B cell (primary cell): ENCODE results near the gene BCKDK. TPM values are rescaled to one million over a fixed set of nuclear protein-coding genes. Genes with fewer than 3 reads are reported as not detected.

Source experiments
- ATAC-seq: fragments of 200-7000 bp; cut with Tn5 transposase; one replicate; pipeline ENCODE4 v1.10.0; 2021; ENCODE audit warnings: low read depth, mild to moderate bottlenecking, moderate number of reproducible peaks, moderate library complexity
- CTCF ChIA-PET: fragments of 350-600 bp; sonication (Branson Sonifier 250); formaldehyde crosslinking; loops from one replicate; lab custom pipeline; 2021; ENCODE audit warnings: antibody characterized with exemption, inconsistent platforms; lab: Charles Lee
- POLR2A ChIA-PET: fragments of 350-600 bp; sonication (Branson Sonifier 250); formaldehyde crosslinking; loops from one replicate; lab custom pipeline; 2021; ENCODE audit warnings: antibody characterized with exemption; lab: Charles Lee
- DNase-seq: peaks from one replicate; pipeline ENCODE4 v3.0.0; 2013
- H2AFZ ChIP-seq: 2 replicates; pipeline ENCODE4 v1.6.1; 2012; ENCODE audit warnings: mild to moderate bottlenecking, low read depth, low read length; ENCODE audit not compliant: insufficient read depth, poor library complexity, severe bottlenecking
- H3K27ac ChIP-seq, 2 donors: 1 replicate in 1 of 2; 2 replicates in 1 of 2; pipeline ENCODE4 v1.5.1; 2012 to 2013; ENCODE audit warnings: low read length in 2 of 2, mild to moderate bottlenecking in 2 of 2, moderate library complexity in 1 of 2
- H3K27me3 ChIP-seq, 4 experiments: fragments of 200-600 bp in 1 of 4; sonication (generic) in 1 of 4; replicated peaks in 1 of 4; 1 replicate in 2 of 4; 2 replicates in 2 of 4; pipeline versions ENCODE4 v1.6.1 to v1.7.0; 2013 to 2016; ENCODE audit warnings: low read length in 3 of 4, mild to moderate bottlenecking in 2 of 4, mixed read lengths in 1 of 4, moderate library complexity in 1 of 4; ENCODE audit not compliant: insufficient read depth in 4 of 4, control insufficient read depth in 3 of 4; ENCODE audit errors: control extremely low read depth in 1 of 4
- H3K36me3 ChIP-seq, 2 experiments: replicated peaks in 1 of 2; 1 replicate in 1 of 2; 2 replicates in 1 of 2; pipeline versions ENCODE4 v1.6.1 to v1.7.1; 2013; ENCODE audit warnings: low read length in 1 of 2; ENCODE audit not compliant: insufficient read depth in 2 of 2, control insufficient read depth in 1 of 2; ENCODE audit errors: control extremely low read depth in 1 of 2, extremely low read depth in 1 of 2
- H3K4me1 ChIP-seq, 2 donors: fragments of 200-600 bp in 1 of 2; sonication (generic) in 1 of 2; 1 replicate in 1 of 2; 2 replicates in 1 of 2; pipeline versions ENCODE4 v1.5.1 to v1.6.1; 2013 to 2017; ENCODE audit warnings: low read length in 2 of 2; ENCODE audit not compliant: control insufficient read depth in 2 of 2, insufficient read depth in 2 of 2
- H3K4me2 ChIP-seq: replicated peaks from 2 replicates; pipeline ENCODE3; 2012; ENCODE audit warnings: mild to moderate bottlenecking, low read depth, low read length; ENCODE audit not compliant: poor library complexity, severe bottlenecking
- H3K4me3 ChIP-seq, 5 experiments: fragments of 200-600 bp in 1 of 5; sonication (generic) in 1 of 5; 1 replicate in 3 of 5; 2 replicates in 2 of 5; pipeline versions ENCODE4 v1.5.1 to v1.7.0; 2011 to 2016; ENCODE audit warnings: low read length in 4 of 5, mild to moderate bottlenecking in 4 of 5, low read depth in 2 of 5, control low read depth in 1 of 5, moderate library complexity in 1 of 5; ENCODE audit not compliant: insufficient read depth in 1 of 5; ENCODE audit errors: control extremely low read depth in 1 of 5, extremely low read depth in 1 of 5
- H3K79me2 ChIP-seq: fragments of 200-600 bp; sonication (generic); one replicate; pipeline ENCODE4 v1.6.0; 2016; ENCODE audit warnings: low read length; ENCODE audit not compliant: control insufficient read depth, insufficient read depth
- H3K9ac ChIP-seq: fragments of 200-600 bp; sonication (generic); 2 replicates; pipeline ENCODE4 v1.6.1; 2017; ENCODE audit warnings: mild to moderate bottlenecking, low read length, moderate library complexity
- H3K9me3 ChIP-seq, 3 donors: one replicate each; pipeline versions ENCODE4 v1.6.1 to v1.7.1; 2013; ENCODE audit warnings: low read length in 2 of 3; ENCODE audit not compliant: control insufficient read depth in 2 of 3, insufficient read depth in 1 of 3; ENCODE audit errors: control extremely low read depth in 1 of 3
- H4K20me1 ChIP-seq: 2 replicates; pipeline ENCODE4 v1.6.0; 2012; ENCODE audit warnings: mild to moderate bottlenecking, low read length; ENCODE audit not compliant: insufficient read depth, control insufficient read depth, poor library complexity, severe bottlenecking
- H3K27ac Mint-ChIP-seq: one replicate; pipeline ENCODE4 v1.8.0; 2021; ENCODE audit warnings: mixed read lengths
- H3K27me3 Mint-ChIP-seq: one replicate; pipeline ENCODE4 v1.8.0; 2021; ENCODE audit warnings: mixed read lengths
- H3K4me1 Mint-ChIP-seq: one replicate; pipeline ENCODE4 v1.8.0; 2021; ENCODE audit warnings: mixed read lengths
- H3K4me3 Mint-ChIP-seq: one replicate; pipeline ENCODE4 v1.8.0; 2021; ENCODE audit warnings: mixed read lengths
- H3K9me3 Mint-ChIP-seq: one replicate; pipeline ENCODE4 v1.8.0; 2022; ENCODE audit warnings: mixed read lengths; ENCODE audit not compliant: insufficient read depth
- CTCF ChIP-seq: fragments of 200-600 bp; IDR thresholded peaks from one replicate; pipeline ENCODE4 v1.8.0; 2022; ENCODE audit warnings: antibody characterized with exemption, mild to moderate bottlenecking
- EZH2 ChIP-seq: IDR thresholded peaks from 2 replicates; pipeline ENCODE4 v1.6.1; 2012; ENCODE audit warnings: borderline replicate concordance, low read depth, mild to moderate bottlenecking, moderate library complexity, low read length; ENCODE audit not compliant: insufficient read depth, poor library complexity, severe bottlenecking
- WGBS: methylation state at CpG from one replicate; pipeline ENCODE4 v1.1.5; 2013; ENCODE audit warnings: missing lambda C conversion rate; ENCODE audit not compliant: insufficient coverage; 5-methylcytosine and 5-hydroxymethylcytosine counted together
- intact Hi-C: fragments of 100-400 bp; cut with micrococcal nuclease; formaldehyde crosslinking; loops from one replicate; pipeline ENCODE4 v1.10.0; 2022
- polyA plus RNA-seq: library from polyadenylated mRNA; depleted of rRNA; stranded (reverse); fragments of >200 nt; gene quantifications from 2 replicates; pipeline ENCODE4 v1.2.3, GENCODE V29; 2012
- total RNA-seq, 2 donors: library from RNA; stranded (reverse); fragments of 120-200 nt in 1 of 2; gene quantifications; 1 replicate in 1 of 2; 2 replicates in 1 of 2; pipeline versions ENCODE4 v1.2.3 to v1.2.4, GENCODE V29; 2013 to 2022

Gene BCKDK
- total and polyA plus RNA-seq, 2 donors (not counting 1 experiment from before 2014, with no cell fraction given), result 24.7 to 27.6 TPM

- Histone ChIP-seq H3K9me3 (no peaks in the 10 kb centered on the region), H3K79me2 (no peaks in the 10 kb centered on the region), H3K9ac (peak overlapping the region; percentile 68), H3K4me3 (peak overlapping the region in 4 of 5 experiments; percentile 21 to 71 (median 50)), H3K27ac (peak overlapping the region; percentile 21 to 54), H4K20me1 (no peaks in the 10 kb centered on the region), H2AFZ (peak overlapping the region; percentile 87), H3K27me3 (no peaks in the 10 kb centered on the region), H3K36me3 (no peaks in the 10 kb centered on the region), H3K4me1 (peaks cover 6 to 13% of the 10 kb centered on the region in 2 donors), H3K4me2 (peak overlapping the region; percentile 96)
- TF ChIP-seq EZH2 (no peak), CTCF (peak; percentile 90)
- Mint-ChIP-seq H3K27ac (peak overlapping the region; percentile 88), H3K9me3 (no peaks in the 10 kb centered on the region), H3K4me3 (peak overlapping the region; percentile 76), H3K4me1 (peaks cover 9% of the 10 kb centered on the region), H3K27me3 (peaks cover 6% of the 10 kb centered on the region)
- CTCF ChIA-PET, result interaction anchor here (0.6 to 5.9 kb wide), 45 partner anchors 13 to 726 kb away, joined by 3 to 56 read pairs (median 4); partner anchors contain the start of genes BCKDK, FUS, HSD3B7 and KAT8
- DNase-seq (peak; percentile 99), ATAC-seq (peak; percentile 95)
- WGBS, result 9% methylated on average over 89 of the region's 89 CpGs
- intact Hi-C loops, result loop anchor here (1.0 to 2.0 kb wide), 12 partner anchors 25 to 317 kb away; partner anchors contain the start of genes ARMC5, BCKDK, FUS and HSD3B7
- POLR2A ChIA-PET, result interaction anchor here (0.5 to 2.7 kb wide), 17 partner anchors 17 to 1078 kb away, joined by 3 to 44 read pairs (median 6); partner anchors contain the start of genes ARMC5, FUS, HSD3B7 and KAT8
Measured at GRCh38 chr16:31142109-31143010, 34.2 kb downstream of the BCKDK start.
